HCT116 (cell line): ENCODE results near the gene PIH1D1. TPM values are rescaled to one million over a fixed set of nuclear protein-coding genes. Genes with fewer than 3 reads are reported as not detected.

Source experiments
- ATAC-seq: fragments of 200-7000 bp; cut with Tn5 transposase; 2 replicates; pipeline ENCODE4 v1.9.1; 2020; ENCODE audit warnings: mild to moderate bottlenecking, moderate library complexity
- BruUV-seq: library from RNA; stranded (reverse); fragments of 400-500 nt; replicated peaks from 2 replicates; lab custom pipeline; 2021; lab: Mats Ljungman, UMichigan
- CTCF ChIA-PET: fragments of 300-600 bp; sonication (Branson Sonifier 250); formaldehyde crosslinking; loops from one replicate; lab custom pipeline; 2021; ENCODE audit warnings: antibody characterized with exemption; lab: Charles Lee
- POLR2A ChIA-PET: fragments of 300-600, 350-600 bp; sonication (Branson Sonifier 250); formaldehyde crosslinking; loops from one replicate; lab custom pipeline; 2021; ENCODE audit warnings: antibody characterized with exemption; lab: Charles Lee
- RAD21 ChIA-PET, 2 experiments: fragments of 300-600 bp; sonication (Branson Sonifier 250); formaldehyde crosslinking; loops; one replicate each; lab custom pipeline; 2023; ENCODE audit warnings: low total read pairs in 2 of 2; ENCODE audit not compliant: uncharacterized antibody in 2 of 2, unreplicated experiment in 2 of 2, low non-redundant PET in 1 of 2; lab: Charles Lee
- DNase-seq: peaks from one replicate; pipeline ENCODE4 v3.0.0-alpha.2; 2010; ENCODE audit warnings: low read depth, low spot score
- H2AFZ ChIP-seq: fragments of 200-600 bp; shearing (Covaris generic), sonication (generic); 2 replicates; pipeline ENCODE4 v1.6.1; 2017; ENCODE audit warnings: low read depth, mixed run types, mixed read lengths, antibody characterized with exemption, low read length; ENCODE audit not compliant: poor library complexity, severe bottlenecking
- H3K27ac ChIP-seq: 2 replicates; pipeline ENCODE4 v1.5.1; 2012; ENCODE audit warnings: low read depth, low read length
- H3K27me3 ChIP-seq: fragments of 200-600 bp; sonication (generic); 2 replicates; pipeline ENCODE4 v1.6.1; 2016; ENCODE audit warnings: mixed run types, low read length, mixed read lengths; ENCODE audit not compliant: insufficient read depth
- H3K36me3 ChIP-seq, 2 experiments: fragments of 200-500 bp in 1 of 2; fragments of 200-600 bp in 1 of 2; sonication (Bioruptor generic) in 1 of 2; sonication (generic) in 1 of 2; 2 replicates each; pipeline versions ENCODE4 v1.5.1 to v1.6.1; 2014 to 2016; ENCODE audit warnings: low read length in 2 of 2, inconsistent platforms in 1 of 2, mixed read lengths in 1 of 2, mixed run types in 1 of 2; ENCODE audit not compliant: insufficient read depth in 2 of 2, control insufficient read depth in 1 of 2
- H3K4me1 ChIP-seq, 2 experiments: fragments of 200-600 bp in 1 of 2; sonication (generic) in 1 of 2; 2 replicates each; pipeline versions ENCODE4 v1.5.1 to v1.6.1; 2012 to 2017; ENCODE audit warnings: low read length in 2 of 2, inconsistent platforms in 1 of 2, mild to moderate bottlenecking in 1 of 2, mixed read lengths in 1 of 2, mixed run types in 1 of 2, moderate library complexity in 1 of 2; ENCODE audit not compliant: insufficient read depth in 2 of 2, control insufficient read depth in 1 of 2
- H3K4me2 ChIP-seq: fragments of 200-600 bp; sonication (generic); 2 replicates; pipeline ENCODE4 v1.6.1; 2017; ENCODE audit warnings: mixed run types, low read length, mixed read lengths
- H3K4me3 ChIP-seq, 2 experiments: fragments of 200-600 bp in 1 of 2; sonication (generic) in 1 of 2; replicated peaks in 1 of 2; 2 replicates each; pipeline ENCODE4 v1.5.1; 2011 to 2016; ENCODE audit warnings: low read length in 2 of 2, control low read depth in 1 of 2, low read depth in 1 of 2, mild to moderate bottlenecking in 1 of 2, mixed read lengths in 1 of 2, mixed run types in 1 of 2
- H3K79me2 ChIP-seq: fragments of 200-600 bp; sonication (generic); 2 replicates; pipeline ENCODE4 v1.6.1; 2017; ENCODE audit warnings: mild to moderate bottlenecking, mixed run types, low read length, moderate library complexity, mixed read lengths; ENCODE audit not compliant: insufficient read depth
- H3K9ac ChIP-seq: fragments of 200-600 bp; sonication (generic); 2 replicates; pipeline ENCODE4 v1.6.1; 2016; ENCODE audit warnings: low read length, mixed read lengths
- H3K9me2 ChIP-seq: fragments of 200-600 bp; sonication (generic), shearing (Covaris generic); 2 replicates; pipeline ENCODE4 v1.6.1; 2017; ENCODE audit warnings: mixed run types, mild to moderate bottlenecking, moderate library complexity; ENCODE audit not compliant: insufficient read depth
- H3K9me3 ChIP-seq, 2 experiments: fragments of 200-500 bp in 1 of 2; fragments of 200-600 bp in 1 of 2; sonication (Bioruptor generic) in 1 of 2; sonication (generic) in 1 of 2; 2 replicates each; pipeline ENCODE4 v1.6.1; 2014 to 2017; ENCODE audit warnings: low read length in 2 of 2, mixed read lengths in 2 of 2, inconsistent platforms in 1 of 2, low read depth in 1 of 2, mild to moderate bottlenecking in 1 of 2, mixed run types in 1 of 2, moderate library complexity in 1 of 2; ENCODE audit not compliant: control insufficient read depth in 1 of 2, insufficient read depth in 1 of 2
- H4K20me1 ChIP-seq: fragments of 200-600 bp; sonication (generic), shearing (Covaris generic); 2 replicates; pipeline ENCODE4 v1.6.1; 2017; ENCODE audit warnings: mixed run types, mild to moderate bottlenecking, moderate library complexity; ENCODE audit not compliant: insufficient read depth
- CEBPB ChIP-seq: IDR thresholded peaks from 2 replicates; pipeline ENCODE4 v1.6.1; 2012; ENCODE audit warnings: low read depth
- ELF1 ChIP-seq: IDR thresholded peaks from 2 replicates; pipeline ENCODE4 v1.6.1; 2012; ENCODE audit warnings: low read depth, borderline replicate concordance
- FOSL1 ChIP-seq: IDR thresholded peaks from 2 replicates; pipeline ENCODE4 v1.6.1; 2012; ENCODE audit warnings: low read depth
- JUND ChIP-seq: IDR thresholded peaks from 2 replicates; pipeline ENCODE4 v1.6.1; 2012
- POLR2A ChIP-seq: IDR thresholded peaks from 2 replicates; pipeline ENCODE4 v1.7.0; 2011; ENCODE audit warnings: borderline replicate concordance; ENCODE audit not compliant: insufficient read depth, insufficient read length; ENCODE audit errors: extremely low read depth
- POLR2AphosphoS5 ChIP-seq: IDR thresholded peaks from 2 replicates; pipeline ENCODE4 v1.6.1; 2011; ENCODE audit warnings: mild to moderate bottlenecking, low read depth, low read length, moderate library complexity
- RAD21 ChIP-seq: IDR thresholded peaks from 2 replicates; pipeline ENCODE4 v1.6.1; 2012; ENCODE audit warnings: low read depth, mild to moderate bottlenecking
- SP1 ChIP-seq: IDR thresholded peaks from 2 replicates; pipeline ENCODE4 v1.6.1; 2012; ENCODE audit warnings: low read depth
- SRF ChIP-seq: IDR thresholded peaks from 2 replicates; pipeline ENCODE4 v1.6.1; 2012; ENCODE audit warnings: low read depth
- ZFX ChIP-seq: fragments of 450-650 bp; IDR thresholded peaks from 2 replicates; pipeline ENCODE4 v1.6.1; 2017
- ZNF274 ChIP-seq: fragments of 200-500 bp; sonication (Bioruptor generic); IDR thresholded peaks from 2 replicates; pipeline ENCODE4 v1.6.1; 2014; ENCODE audit warnings: mild to moderate bottlenecking, low read depth, low read length, inconsistent platforms
- intact Hi-C: fragments of 100-400 bp; cut with micrococcal nuclease; formaldehyde crosslinking; loops from 2 replicates; pipeline ENCODE4 v1.10.0; 2022
- total RNA-seq: library from RNA; stranded (reverse); gene quantifications from one replicate; pipeline ENCODE4 v1.2.1, GENCODE V29; 2021; ENCODE audit not compliant: unreplicated experiment
- TF ChIP-seq, protein P1 (sequence below), 3 experiments: fragments of 200-600 bp in 1 of 3; sonication (generic) in 1 of 3; IDR thresholded peaks in 2 of 3; conservative IDR thresholded peaks in 1 of 3; 2 replicates each; pipeline ENCODE4 v1.5.1; 2012 to 2017; ENCODE audit warnings: low read depth in 2 of 3, low read length in 2 of 3, antibody characterized with exemption in 1 of 3, borderline replicate concordance in 1 of 3, control low read depth in 1 of 3, mild to moderate bottlenecking in 1 of 3, mixed read lengths in 1 of 3, mixed run types in 1 of 3, moderate library complexity in 1 of 3; ENCODE audit not compliant: insufficient read depth in 1 of 3
- TF ChIP-seq, protein P2 (sequence below): IDR thresholded peaks from 2 replicates; pipeline ENCODE4 v1.6.1; 2012; ENCODE audit warnings: low read depth
- TF ChIP-seq, protein P3 (sequence below): IDR thresholded peaks from 2 replicates; pipeline ENCODE4 v1.6.1; 2011; ENCODE audit warnings: mild to moderate bottlenecking, low read length, moderate library complexity; ENCODE audit not compliant: insufficient replicate concordance; ENCODE audit errors: extremely low read depth
- TF ChIP-seq, protein P4 (sequence below): IDR thresholded peaks from 2 replicates; pipeline ENCODE4 v1.6.1; 2012

Gene PIH1D1
- total RNA-seq, 1 experiment from 2014 or later = 152 TPM

DNA sequence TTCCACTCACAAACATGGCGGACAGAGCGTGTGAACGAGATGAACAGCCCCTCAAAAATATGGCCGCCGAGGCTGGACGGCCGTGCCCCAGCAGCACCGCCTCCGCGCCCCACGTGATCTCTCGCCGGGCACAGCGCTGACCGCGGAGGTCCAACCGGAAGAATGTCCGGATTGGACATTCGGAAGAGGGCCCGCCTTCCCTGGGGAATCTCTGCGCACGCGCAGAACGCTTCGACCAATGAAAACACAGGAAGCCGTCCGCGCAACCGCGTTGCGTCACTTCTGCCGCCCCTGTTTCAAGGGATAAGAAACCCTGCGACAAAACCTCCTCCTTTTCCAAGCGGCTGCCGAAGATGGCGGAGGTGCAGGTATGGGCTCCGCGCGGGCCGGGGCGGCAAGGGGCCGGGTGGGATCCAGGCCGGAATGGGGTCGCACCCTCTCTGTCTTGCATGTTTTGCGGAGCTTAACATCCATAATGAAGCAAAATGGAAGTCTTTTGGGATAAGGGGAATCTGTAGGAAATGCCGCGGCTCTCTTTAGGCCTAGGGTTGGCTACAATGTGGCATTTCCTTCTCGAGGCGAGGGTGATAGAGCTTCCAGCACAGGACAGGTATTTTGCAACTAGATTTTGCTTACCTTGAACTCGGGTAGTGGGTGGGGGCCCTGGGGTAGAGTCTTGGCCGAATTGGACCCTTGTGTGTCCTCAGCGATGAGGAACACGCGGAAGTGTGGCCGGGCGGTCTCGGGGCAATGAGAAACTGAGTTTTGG is 35.8 kb upstream of the PIH1D1 start, which contains the start of gene RPL13A (continued):
- TF ChIP-seq, protein P1, sequence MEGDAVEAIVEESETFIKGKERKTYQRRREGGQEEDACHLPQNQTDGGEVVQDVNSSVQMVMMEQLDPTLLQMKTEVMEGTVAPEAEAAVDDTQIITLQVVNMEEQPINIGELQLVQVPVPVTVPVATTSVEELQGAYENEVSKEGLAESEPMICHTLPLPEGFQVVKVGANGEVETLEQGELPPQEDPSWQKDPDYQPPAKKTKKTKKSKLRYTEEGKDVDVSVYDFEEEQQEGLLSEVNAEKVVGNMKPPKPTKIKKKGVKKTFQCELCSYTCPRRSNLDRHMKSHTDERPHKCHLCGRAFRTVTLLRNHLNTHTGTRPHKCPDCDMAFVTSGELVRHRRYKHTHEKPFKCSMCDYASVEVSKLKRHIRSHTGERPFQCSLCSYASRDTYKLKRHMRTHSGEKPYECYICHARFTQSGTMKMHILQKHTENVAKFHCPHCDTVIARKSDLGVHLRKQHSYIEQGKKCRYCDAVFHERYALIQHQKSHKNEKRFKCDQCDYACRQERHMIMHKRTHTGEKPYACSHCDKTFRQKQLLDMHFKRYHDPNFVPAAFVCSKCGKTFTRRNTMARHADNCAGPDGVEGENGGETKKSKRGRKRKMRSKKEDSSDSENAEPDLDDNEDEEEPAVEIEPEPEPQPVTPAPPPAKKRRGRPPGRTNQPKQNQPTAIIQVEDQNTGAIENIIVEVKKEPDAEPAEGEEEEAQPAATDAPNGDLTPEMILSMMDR (IDR thresholded peaks at IDR 0.05 in 2 of 3, conservative IDR thresholded peaks at IDR 0.05 in 1 of 3; ENCODE audit: borderline replicate concordance in 1 of 3, insufficient read depth in 1 of 3, low read depth in 2 of 3, low read length in 2 of 3) = no peak
- peak; percentile 78; the same call in 1 of the 2 replicates for TF ChIP-seq ZFX

DNA sequence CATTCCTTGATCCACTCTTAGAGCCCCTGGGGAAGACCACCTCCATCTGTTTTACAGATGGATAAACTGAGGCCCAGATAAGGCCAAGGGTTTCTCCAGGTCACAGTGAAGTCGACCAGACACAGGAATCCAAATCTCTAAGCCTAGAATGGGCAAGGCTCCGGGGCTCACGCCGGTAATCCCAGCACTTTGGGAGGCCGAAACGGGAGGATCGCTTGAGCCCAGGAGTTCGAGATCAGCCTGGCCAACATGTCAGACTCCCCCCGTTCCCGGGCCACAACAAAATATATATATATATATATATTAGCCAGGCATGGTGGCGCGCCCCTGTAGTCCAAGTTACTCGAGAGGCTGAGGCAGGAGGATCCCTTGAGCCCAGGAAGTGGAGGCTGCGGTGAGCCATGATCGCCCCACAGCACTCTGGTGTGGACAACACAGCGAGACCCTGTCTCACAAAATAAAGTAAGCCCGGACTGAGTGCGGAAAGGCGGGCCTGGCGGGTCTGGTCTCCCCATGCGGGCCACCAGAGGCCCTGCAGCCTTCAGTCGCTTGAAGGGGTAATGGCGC is 35.2 kb upstream of the PIH1D1 start:
- ChIA-PET RAD21 (no interaction called here), CTCF (no interaction called here), POLR2A (no interaction called here)
- H3K36me3 ChIP-seq = peaks cover 21 to 43% of the 10 kb centered on the region in 2 experiments
- TF ChIP-seq, protein P2, sequence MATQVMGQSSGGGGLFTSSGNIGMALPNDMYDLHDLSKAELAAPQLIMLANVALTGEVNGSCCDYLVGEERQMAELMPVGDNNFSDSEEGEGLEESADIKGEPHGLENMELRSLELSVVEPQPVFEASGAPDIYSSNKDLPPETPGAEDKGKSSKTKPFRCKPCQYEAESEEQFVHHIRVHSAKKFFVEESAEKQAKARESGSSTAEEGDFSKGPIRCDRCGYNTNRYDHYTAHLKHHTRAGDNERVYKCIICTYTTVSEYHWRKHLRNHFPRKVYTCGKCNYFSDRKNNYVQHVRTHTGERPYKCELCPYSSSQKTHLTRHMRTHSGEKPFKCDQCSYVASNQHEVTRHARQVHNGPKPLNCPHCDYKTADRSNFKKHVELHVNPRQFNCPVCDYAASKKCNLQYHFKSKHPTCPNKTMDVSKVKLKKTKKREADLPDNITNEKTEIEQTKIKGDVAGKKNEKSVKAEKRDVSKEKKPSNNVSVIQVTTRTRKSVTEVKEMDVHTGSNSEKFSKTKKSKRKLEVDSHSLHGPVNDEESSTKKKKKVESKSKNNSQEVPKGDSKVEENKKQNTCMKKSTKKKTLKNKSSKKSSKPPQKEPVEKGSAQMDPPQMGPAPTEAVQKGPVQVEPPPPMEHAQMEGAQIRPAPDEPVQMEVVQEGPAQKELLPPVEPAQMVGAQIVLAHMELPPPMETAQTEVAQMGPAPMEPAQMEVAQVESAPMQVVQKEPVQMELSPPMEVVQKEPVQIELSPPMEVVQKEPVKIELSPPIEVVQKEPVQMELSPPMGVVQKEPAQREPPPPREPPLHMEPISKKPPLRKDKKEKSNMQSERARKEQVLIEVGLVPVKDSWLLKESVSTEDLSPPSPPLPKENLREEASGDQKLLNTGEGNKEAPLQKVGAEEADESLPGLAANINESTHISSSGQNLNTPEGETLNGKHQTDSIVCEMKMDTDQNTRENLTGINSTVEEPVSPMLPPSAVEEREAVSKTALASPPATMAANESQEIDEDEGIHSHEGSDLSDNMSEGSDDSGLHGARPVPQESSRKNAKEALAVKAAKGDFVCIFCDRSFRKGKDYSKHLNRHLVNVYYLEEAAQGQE = no peak
- TF ChIP-seq POLR2AphosphoS5 (no peak), RAD21 (no peak), SP1 (no peak), ELF1 (no peak), FOSL1 (no peak), ZNF274 (no peak), POLR2A (no peak), CEBPB (no peak), SRF (no peak), JUND (no peak)
- TF ChIP-seq, protein P3, sequence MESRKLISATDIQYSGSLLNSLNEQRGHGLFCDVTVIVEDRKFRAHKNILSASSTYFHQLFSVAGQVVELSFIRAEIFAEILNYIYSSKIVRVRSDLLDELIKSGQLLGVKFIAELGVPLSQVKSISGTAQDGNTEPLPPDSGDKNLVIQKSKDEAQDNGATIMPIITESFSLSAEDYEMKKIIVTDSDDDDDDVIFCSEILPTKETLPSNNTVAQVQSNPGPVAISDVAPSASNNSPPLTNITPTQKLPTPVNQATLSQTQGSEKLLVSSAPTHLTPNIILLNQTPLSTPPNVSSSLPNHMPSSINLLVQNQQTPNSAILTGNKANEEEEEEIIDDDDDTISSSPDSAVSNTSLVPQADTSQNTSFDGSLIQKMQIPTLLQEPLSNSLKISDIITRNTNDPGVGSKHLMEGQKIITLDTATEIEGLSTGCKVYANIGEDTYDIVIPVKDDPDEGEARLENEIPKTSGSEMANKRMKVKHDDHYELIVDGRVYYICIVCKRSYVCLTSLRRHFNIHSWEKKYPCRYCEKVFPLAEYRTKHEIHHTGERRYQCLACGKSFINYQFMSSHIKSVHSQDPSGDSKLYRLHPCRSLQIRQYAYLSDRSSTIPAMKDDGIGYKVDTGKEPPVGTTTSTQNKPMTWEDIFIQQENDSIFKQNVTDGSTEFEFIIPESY = no peak
- TF ChIP-seq, protein P4, sequence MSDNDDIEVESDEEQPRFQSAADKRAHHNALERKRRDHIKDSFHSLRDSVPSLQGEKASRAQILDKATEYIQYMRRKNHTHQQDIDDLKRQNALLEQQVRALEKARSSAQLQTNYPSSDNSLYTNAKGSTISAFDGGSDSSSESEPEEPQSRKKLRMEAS = no peak
- H3K4me1 ChIP-seq = peaks cover 7 to 33% of the 10 kb centered on the region in 2 experiments; a peak in 3 of 4 replicates
- no peaks in the 10 kb centered on the region for H3K9me2 ChIP-seq
- no peaks in the 10 kb centered on the region for H3K9me3 ChIP-seq
- no peak overlapping the region for H2AFZ ChIP-seq
- H3K27me3 ChIP-seq = no peaks in the 10 kb centered on the region
- BruUV-seq = TSS peak; percentile 76
- H3K27ac ChIP-seq = peak overlapping the region; percentile 47
- peak overlapping the region; percentile 85 for H3K4me2 ChIP-seq
- H4K20me1 ChIP-seq = peaks cover 19% of the 10 kb centered on the region; the same call in 1 of the 2 replicates
- H3K4me3 ChIP-seq = peak overlapping the region; percentile 38 to 40
- no peak for DNase-seq
- no peak for ATAC-seq
- H3K9ac ChIP-seq = peak overlapping the region; percentile 48
- intact Hi-C loops = no loop called here
- peaks cover 43% of the 10 kb centered on the region for H3K79me2 ChIP-seq
